ENCODE measurements around the gene PRDM7. TPM values are rescaled to one million over a fixed set of nuclear protein-coding genes. Genes with fewer than 3 reads are reported as not detected.
A peak's percentile ranks its signal among the peaks of the same experiment; 100 is the strongest.
"Not testable (repeated sequence)": the region's sequence is repeated elsewhere in the genome, so short reads cannot be mapped to it uniquely, and the experiment has no call there.

The PRDM7 gene
- polyA plus RNA-seq, 1 experiment, result not detected

GRCh38 chr16:90061437-90061836 lies 15.7 kb downstream of the PRDM7 start:
- H3K36me3 ChIP-seq (ENCODE audit: control insufficient read depth, insufficient read depth, low read length), result no peaks in the 10 kb centered on the region
- POLR2A ChIA-PET, result no interaction called here
- H3K4me3 ChIP-seq (ENCODE audit: low read depth, low read length), result no peak overlapping the region
- H3K27me3 ChIP-seq (ENCODE audit: control insufficient read depth, insufficient read depth, low read length), result peaks cover 2% of the 10 kb centered on the region
- DNase-seq (ENCODE audit: low read depth), result no peak
- CTCF ChIA-PET, result interaction anchor here (1.2 kb wide), 1 partner anchor 21 kb away, joined by 3 read pairs; no protein-coding TSS in a partner anchor
- no peak for TF ChIP-seq CTCF (IDR thresholded peaks at IDR 0.05; ENCODE audit: insufficient read depth, low read depth, low read length)

- H3K36me3 ChIP-seq (ENCODE audit: control insufficient read depth, insufficient read depth, low read length), result no peaks in the 10 kb centered on the region
- no peak overlapping the region for H3K4me3 ChIP-seq (ENCODE audit: low read depth, low read length)
- ChIA-PET POLR2A (no interaction called here), CTCF (interaction anchor here (1.4 kb wide), 1 partner anchor 11 kb away, joined by 3 read pairs; no protein-coding TSS in a partner anchor)
- no peak for TF ChIP-seq CTCF (IDR thresholded peaks at IDR 0.05; ENCODE audit: insufficient read depth, low read depth, low read length)
- no peaks in the 10 kb centered on the region; the same call in none of the 2 replicates for H3K27me3 ChIP-seq (ENCODE audit: control insufficient read depth, insufficient read depth, low read length)
- DNase-seq (ENCODE audit: low read depth), result peak; percentile 41
Observed at GRCh38 chr16:90057738-90058173, 19.4 kb downstream of the PRDM7 start.

- H3K27me3 ChIP-seq (ENCODE audit: control insufficient read depth, insufficient read depth, low read length); H3K4me3 ChIP-seq (ENCODE audit: low read depth, low read length); DNase-seq (ENCODE audit: low read depth); H3K36me3 ChIP-seq (ENCODE audit: control insufficient read depth, insufficient read depth, low read length); POLR2A ChIA-PET: not testable (repeated sequence)
- CTCF ChIA-PET, result interaction anchor here (1.2 kb wide), 1 partner anchor 25 kb away, joined by 3 read pairs; no protein-coding TSS in a partner anchor
Observed at GRCh38 chr16:90056521-90056920, 20.6 kb downstream of the PRDM7 start.

GRCh38 chr16:90055371-90055770 lies 21.8 kb downstream of the PRDM7 start:
- no peak for TF ChIP-seq CTCF (IDR thresholded peaks at IDR 0.05; ENCODE audit: insufficient read depth, low read depth, low read length)
- Histone ChIP-seq H3K4me3 (ENCODE audit: low read depth, low read length) (no peak overlapping the region), H3K36me3 (ENCODE audit: control insufficient read depth, insufficient read depth, low read length) (no peaks in the 10 kb centered on the region), H3K27me3 (ENCODE audit: control insufficient read depth, insufficient read depth, low read length) (no peaks in the 10 kb centered on the region; the same call in 1 of the 2 replicates)
- DNase-seq (ENCODE audit: low read depth), result no peak
- ChIA-PET POLR2A (no interaction called here), CTCF (interaction anchor here (1.6 kb wide), 1 partner anchor 15 kb away, joined by 4 read pairs; no protein-coding TSS in a partner anchor)

- ChIA-PET POLR2A (no interaction called here), CTCF (interaction anchor here (1.6 kb wide), 1 partner anchor 16 kb away, joined by 4 read pairs; no protein-coding TSS in a partner anchor)
- Histone ChIP-seq H3K27me3 (ENCODE audit: control insufficient read depth, insufficient read depth, low read length) (no peaks in the 10 kb centered on the region; the same call in 1 of the 2 replicates), H3K36me3 (ENCODE audit: control insufficient read depth, insufficient read depth, low read length) (no peaks in the 10 kb centered on the region), H3K4me3 (ENCODE audit: low read depth, low read length) (no peak overlapping the region)
- TF ChIP-seq CTCF (IDR thresholded peaks at IDR 0.05; ENCODE audit: insufficient read depth, low read depth, low read length), result no peak
- DNase-seq (ENCODE audit: low read depth), result no peak
Observed at GRCh38 chr16:90054554-90054953, 22.6 kb downstream of the PRDM7 start.

Data from BJ (cell line).